Trophoblast cell (in vitro differentiated cells and primary cell): Measurements from ENCODE around the gene TACC2.
A peak's percentile ranks its signal among the peaks of the same experiment; 100 is the strongest.

ENCODE experiments used
- DNase-seq, 2 donors: peaks; one replicate each; pipeline ENCODE4 v3.0.0-alpha.2; 2016
- H2AFZ ChIP-seq: 2 replicates; pipeline ENCODE4 v1.6.1; 2013; ENCODE audit warnings: low read length, moderate library complexity, mild to moderate bottlenecking; ENCODE audit not compliant: insufficient read depth, poor library complexity
- H2AK5ac ChIP-seq: 2 replicates; pipeline ENCODE4 v1.6.1; 2013; ENCODE audit warnings: mild to moderate bottlenecking, low read length
- H2BK120ac ChIP-seq: 2 replicates; pipeline ENCODE4 v1.6.1; 2013; ENCODE audit warnings: low read length, mild to moderate bottlenecking, moderate library complexity; ENCODE audit not compliant: insufficient read depth, poor library complexity
- H2BK12ac ChIP-seq: 2 replicates; pipeline ENCODE4 v1.6.1; 2013; ENCODE audit warnings: mild to moderate bottlenecking, low read length, moderate library complexity
- H2BK5ac ChIP-seq: 2 replicates; pipeline ENCODE4 v1.6.1; 2013; ENCODE audit warnings: low read length, low read depth, moderate library complexity, mild to moderate bottlenecking; ENCODE audit not compliant: poor library complexity
- H3K14ac ChIP-seq: 2 replicates; pipeline ENCODE4 v1.6.1; 2013; ENCODE audit warnings: mild to moderate bottlenecking, low read length
- H3K18ac ChIP-seq: 2 replicates; pipeline ENCODE4 v1.6.1; 2013; ENCODE audit warnings: mild to moderate bottlenecking, low read length
- H3K23ac ChIP-seq: 2 replicates; pipeline ENCODE4 v1.6.1; 2013; ENCODE audit warnings: low read length
- H3K27ac ChIP-seq: 2 replicates; pipeline ENCODE4 v1.5.1; 2013; ENCODE audit warnings: low read depth, mild to moderate bottlenecking, inconsistent platforms, low read length, moderate library complexity
- H3K27me3 ChIP-seq: 2 replicates; pipeline ENCODE4 v1.6.1; 2013; ENCODE audit warnings: inconsistent platforms, mild to moderate bottlenecking, low read length, moderate library complexity; ENCODE audit not compliant: insufficient read depth
- H3K36me3 ChIP-seq, 2 experiments: 1 replicate in 1 of 2; 2 replicates in 1 of 2; pipeline ENCODE4 v1.6.1; 2013; ENCODE audit warnings: low read length in 2 of 2, mild to moderate bottlenecking in 2 of 2, moderate library complexity in 1 of 2; ENCODE audit not compliant: insufficient read depth in 2 of 2, control insufficient read depth in 1 of 2
- H3K4ac ChIP-seq: 2 replicates; pipeline ENCODE4 v1.6.1; 2013; ENCODE audit warnings: low read depth, mild to moderate bottlenecking, low read length, moderate library complexity
- H3K4me1 ChIP-seq, 2 experiments: 1 replicate in 1 of 2; 2 replicates in 1 of 2; pipeline ENCODE4 v1.6.1; 2013; ENCODE audit warnings: low read length in 2 of 2, mild to moderate bottlenecking in 2 of 2, moderate library complexity in 1 of 2; ENCODE audit not compliant: insufficient read depth in 2 of 2, control insufficient read depth in 1 of 2
- H3K4me2 ChIP-seq: 2 replicates; pipeline ENCODE4 v1.6.1; 2013; ENCODE audit warnings: inconsistent platforms, mild to moderate bottlenecking, low read length, moderate library complexity
- H3K4me3 ChIP-seq: 2 replicates; pipeline ENCODE4 v1.5.1; 2013; ENCODE audit warnings: mild to moderate bottlenecking, low read depth, low read length, inconsistent platforms
- H3K79me1 ChIP-seq: one replicate; pipeline ENCODE4 v1.6.1; 2013; ENCODE audit warnings: low read length
- H3K79me2 ChIP-seq: 2 replicates; pipeline ENCODE4 v1.6.1; 2013; ENCODE audit warnings: low read length, mild to moderate bottlenecking; ENCODE audit not compliant: control insufficient read depth, insufficient read depth, poor library complexity
- H3K9ac ChIP-seq: 2 replicates; pipeline ENCODE4 v1.6.1; 2013; ENCODE audit warnings: mild to moderate bottlenecking, low read length
- H3K9me3 ChIP-seq: 2 replicates; pipeline ENCODE4 v1.6.1; 2013; ENCODE audit warnings: low read depth, mild to moderate bottlenecking, control low read depth, inconsistent platforms, low read length; ENCODE audit not compliant: insufficient read depth
- H4K12ac ChIP-seq: 2 replicates; pipeline ENCODE4 v1.6.1; 2013; ENCODE audit warnings: low read depth, mild to moderate bottlenecking, low read length, moderate library complexity
- H4K8ac ChIP-seq: 2 replicates; pipeline ENCODE4 v1.6.1; 2013; ENCODE audit warnings: low read depth, mild to moderate bottlenecking, low read length, moderate library complexity
- H4K91ac ChIP-seq: one replicate; pipeline ENCODE4 v1.6.1; 2013; ENCODE audit warnings: low read depth, mild to moderate bottlenecking, low read length, moderate library complexity
- WGBS: extraction: QIAGEN DNeasy Blood & Tissue Kit; methylation state at CpG from one replicate; pipeline ENCODE4 v1.1.7; 2013; ENCODE audit warnings: missing lambda C conversion rate; ENCODE audit not compliant: insufficient read length, insufficient coverage; ENCODE audit errors: extremely low coverage; 5-methylcytosine and 5-hydroxymethylcytosine counted together

The TACC2 gene

GRCh38 chr10:122050311-122050710 is 61.3 kb downstream of the TACC2 start:
- no CpG with 5 or more reads among the region's 10 CpGs for WGBS

GRCh38 chr10:122050811-122051210 is 61.8 kb downstream of the TACC2 start:
- Histone ChIP-seq H3K36me3 (no peaks in the 10 kb centered on the region), H4K8ac (no peak overlapping the region), H4K12ac (no peak overlapping the region), H3K9ac (no peak overlapping the region), H3K27ac (no peak overlapping the region), H3K4me1 (no peaks in the 10 kb centered on the region), H4K91ac (no peak overlapping the region), H3K4me3 (no peak overlapping the region), H3K27me3 (no peaks in the 10 kb centered on the region), H3K4ac (no peak overlapping the region), H3K4me2 (no peak overlapping the region), H3K14ac (no peak overlapping the region), H3K23ac (no peak overlapping the region), H3K79me1 (no peaks in the 10 kb centered on the region), H2AK5ac (no peak overlapping the region), H2BK120ac (no peak overlapping the region), H2BK12ac (no peak overlapping the region), H3K18ac (no peak overlapping the region), H2AFZ (peak overlapping the region; percentile 3), H3K9me3 (no peaks in the 10 kb centered on the region), H2BK5ac (no peak overlapping the region), H3K79me2 (no peaks in the 10 kb centered on the region)
- no peak for DNase-seq
- no CpG with 5 or more reads among the region's 9 CpGs for WGBS

More at GRCh38 chr10:122050311-122050710, 61.3 kb downstream of the TACC2 start:
- no peak for DNase-seq
- no peak overlapping the region for H3K4me3 ChIP-seq
- H3K79me2 ChIP-seq: no peaks in the 10 kb centered on the region
- no peak overlapping the region for H3K9ac ChIP-seq
- H2BK120ac ChIP-seq: no peak overlapping the region
- H4K8ac ChIP-seq: no peak overlapping the region
- H3K4me2 ChIP-seq: no peak overlapping the region
- H3K18ac ChIP-seq: no peak overlapping the region
- no peaks in the 10 kb centered on the region for H3K4me1 ChIP-seq
- H4K91ac ChIP-seq: no peak overlapping the region
- no peak overlapping the region for H4K12ac ChIP-seq
- no peaks in the 10 kb centered on the region for H3K9me3 ChIP-seq
- no peak overlapping the region for H2BK12ac ChIP-seq
- H3K36me3 ChIP-seq: no peaks in the 10 kb centered on the region
- no peak overlapping the region for H2BK5ac ChIP-seq
- H3K27me3 ChIP-seq: no peaks in the 10 kb centered on the region
- no peak overlapping the region for H3K14ac ChIP-seq
- H3K4ac ChIP-seq: no peak overlapping the region
- no peak overlapping the region for H3K27ac ChIP-seq
- H3K79me1 ChIP-seq: no peaks in the 10 kb centered on the region
- no peak overlapping the region for H3K23ac ChIP-seq
- no peak overlapping the region for H2AK5ac ChIP-seq
- no peak overlapping the region for H2AFZ ChIP-seq

GRCh38 chr10:122051609-122052385 is 62.8 kb downstream of the TACC2 start:
- Histone ChIP-seq H3K14ac (no peak overlapping the region), H2BK120ac (no peak overlapping the region), H3K4me1 (peaks cover 0 to 5% of the 10 kb centered on the region in 2 experiments), H3K79me2 (no peaks in the 10 kb centered on the region), H3K23ac (no peak overlapping the region), H2BK5ac (no peak overlapping the region), H4K8ac (no peak overlapping the region), H3K27ac (no peak overlapping the region), H2AK5ac (no peak overlapping the region), H3K4ac (no peak overlapping the region), H4K12ac (no peak overlapping the region), H3K4me2 (no peak overlapping the region), H3K9ac (no peak overlapping the region), H3K27me3 (no peaks in the 10 kb centered on the region), H2BK12ac (no peak overlapping the region), H4K91ac (no peak overlapping the region), H3K9me3 (no peaks in the 10 kb centered on the region), H3K79me1 (no peaks in the 10 kb centered on the region), H3K18ac (no peak overlapping the region), H3K36me3 (no peaks in the 10 kb centered on the region), H2AFZ (no peak overlapping the region), H3K4me3 (no peak overlapping the region)
- peak; percentile 60 to 92 for DNase-seq
- no CpG with 5 or more reads among the region's 2 CpGs for WGBS

- H3K79me2 ChIP-seq: no peaks in the 10 kb centered on the region
- H3K27ac ChIP-seq: no peak overlapping the region
- no peak overlapping the region for H4K12ac ChIP-seq
- H3K9ac ChIP-seq: no peak overlapping the region
- H3K4ac ChIP-seq: no peak overlapping the region
- no peaks in the 10 kb centered on the region for H3K27me3 ChIP-seq
- no peaks in the 10 kb centered on the region for H3K79me1 ChIP-seq
- no peak for DNase-seq
- H3K4me1 ChIP-seq: peaks cover 0 to 7% of the 10 kb centered on the region in 2 experiments
- no peak overlapping the region for H4K91ac ChIP-seq
- no peak overlapping the region for H2BK120ac ChIP-seq
- no peak overlapping the region for H3K18ac ChIP-seq
- H3K36me3 ChIP-seq: no peaks in the 10 kb centered on the region
- no peak overlapping the region for H3K23ac ChIP-seq
- H3K9me3 ChIP-seq: no peaks in the 10 kb centered on the region
- no peak overlapping the region for H2AFZ ChIP-seq
- H2AK5ac ChIP-seq: no peak overlapping the region
- H3K4me3 ChIP-seq: no peak overlapping the region
- no CpG with 5 or more reads among the region's 6 CpGs for WGBS
- no peak overlapping the region for H3K14ac ChIP-seq
- H2BK5ac ChIP-seq: no peak overlapping the region
- no peak overlapping the region for H4K8ac ChIP-seq
- H2BK12ac ChIP-seq: no peak overlapping the region
- no peak overlapping the region for H3K4me2 ChIP-seq
Measured at GRCh38 chr10:122052701-122053100, 63.7 kb downstream of the TACC2 start.
